Adrenal gland (tissue), 12 donors: ENCODE data around the gene NR2E3. TPM values are rescaled to one million over a fixed set of nuclear protein-coding genes. Genes with fewer than 3 reads are reported as not detected.

Source experiments
- DNase-seq, 7 donors: peaks; one replicate each; pipeline ENCODE4 v3.0.0-alpha.2; 2019 to 2020
- H3K27ac ChIP-seq, 5 donors: fragments of 200-600 bp; sonication (generic) in 4 of 5; 1 replicate in 3 of 5; 2 replicates in 2 of 5; pipeline versions ENCODE4 v1.5.1 to v1.8.0; 2016 to 2020; ENCODE audit warnings: mild to moderate bottlenecking in 1 of 5
- H3K27me3 ChIP-seq: fragments of 200-600 bp; 2 replicates; pipeline ENCODE4 v1.8.0; 2021
- H3K36me3 ChIP-seq, 2 donors: fragments of 200-600 bp; replicated peaks in 1 of 2; 1 replicate in 1 of 2; 2 replicates in 1 of 2; pipeline versions ENCODE4 v1.5.1 to v1.8.0; 2018 to 2022
- H3K4me1 ChIP-seq, 2 donors: fragments of 200-600 bp; replicated peaks in 1 of 2; 1 replicate in 1 of 2; 2 replicates in 1 of 2; pipeline versions ENCODE4 v1.5.1 to v1.8.0; 2018 to 2021
- H3K4me3 ChIP-seq, 4 donors: fragments of 200-600 bp; sonication (generic) in 3 of 4; one replicate each; pipeline ENCODE4 v1.5.1; 2016 to 2018
- H3K9me3 ChIP-seq, 3 donors: fragments of 200-600 bp; sonication (generic) in 1 of 3; replicated peaks in 1 of 3; 1 replicate in 2 of 3; 2 replicates in 1 of 3; pipeline versions ENCODE4 v1.5.1 to v1.8.0; 2016 to 2021
- POLR2A ChIP-seq, 2 donors: fragments of 450-650 bp; IDR thresholded peaks; one replicate each; pipeline ENCODE4 v1.6.1; 2017; ENCODE audit warnings: antibody characterized with exemption in 2 of 2, mild to moderate bottlenecking in 2 of 2, moderate library complexity in 1 of 2
- WGBS, 4 donors: extraction: QIAGEN DNeasy Blood & Tissue Kit in 2 of 4; methylation state at CpG; one replicate each; pipeline versions ENCODE4 v1.1.5 to v1.1.7; 2013 to 2017; 5-methylcytosine and 5-hydroxymethylcytosine counted together
- intact Hi-C, 2 donors: fragments of 100-400 bp; cut with DNase I; formaldehyde crosslinking; loops; one replicate each; pipeline versions ENCODE4 v1.14.1 to v1.15.0; 2022 to 2023
- polyA plus RNA-seq, 3 donors: library from polyadenylated mRNA; stranded (reverse); fragments of 200-250 nt in 2 of 3; fragments of 350-450 nt in 1 of 3; fragmentation: Illumina TruSeq in 1 of 3; extraction: RNeasy Lipid Tissue Mini Kit (QIAGEN cat#74804) in 1 of 3; gene quantifications; one replicate each; pipeline ENCODE4 v1.2.3, GENCODE V29; 2013 to 2014
- total RNA-seq, 9 donors: library from RNA; depleted of rRNA in 4 of 9; stranded (reverse); fragments of >200 nt in 4 of 9; fragments of 120-200 nt in 1 of 9; fragmentation: NEBNext Ultra II Directional in 1 of 9; extraction: Animal tissue kit (Norgen Biotek cat#: 25700) in 1 of 9; gene quantifications; one replicate each; pipeline versions ENCODE4 v1.1.0 to v1.2.4, GENCODE V29; 2013 to 2023
- TF ChIP-seq, protein P1 (sequence below), 6 experiments: fragments of 450-650 bp in 4 of 6; fragments of 200-600 bp in 2 of 6; sonication (generic) in 1 of 6; IDR thresholded peaks; 1 replicate in 5 of 6; 2 replicates in 1 of 6; pipeline versions ENCODE4 v1.5.1 to v1.8.0; 2016 to 2021; ENCODE audit warnings: antibody characterized with exemption in 6 of 6, mild to moderate bottlenecking in 2 of 6, moderate library complexity in 1 of 6
- donor health status: healthy with polysubstance abuse.
- donor health status: Bipolar disorder and iron deficiency.
- donor health status: DM: yes; HTN: yes; CAD: no.
- donor health status: DM: no; HTN: no; CAD: no.
- donor health status: DM: no; HTN: no; CAD: no.
- donor health status: DM: yes; HTN: yes; CAD: no.

The NR2E3 gene
- total and polyA plus RNA-seq, 12 donors: 0.11 to 1.4 (median 0.41) TPM; not detected in 2

DNA sequence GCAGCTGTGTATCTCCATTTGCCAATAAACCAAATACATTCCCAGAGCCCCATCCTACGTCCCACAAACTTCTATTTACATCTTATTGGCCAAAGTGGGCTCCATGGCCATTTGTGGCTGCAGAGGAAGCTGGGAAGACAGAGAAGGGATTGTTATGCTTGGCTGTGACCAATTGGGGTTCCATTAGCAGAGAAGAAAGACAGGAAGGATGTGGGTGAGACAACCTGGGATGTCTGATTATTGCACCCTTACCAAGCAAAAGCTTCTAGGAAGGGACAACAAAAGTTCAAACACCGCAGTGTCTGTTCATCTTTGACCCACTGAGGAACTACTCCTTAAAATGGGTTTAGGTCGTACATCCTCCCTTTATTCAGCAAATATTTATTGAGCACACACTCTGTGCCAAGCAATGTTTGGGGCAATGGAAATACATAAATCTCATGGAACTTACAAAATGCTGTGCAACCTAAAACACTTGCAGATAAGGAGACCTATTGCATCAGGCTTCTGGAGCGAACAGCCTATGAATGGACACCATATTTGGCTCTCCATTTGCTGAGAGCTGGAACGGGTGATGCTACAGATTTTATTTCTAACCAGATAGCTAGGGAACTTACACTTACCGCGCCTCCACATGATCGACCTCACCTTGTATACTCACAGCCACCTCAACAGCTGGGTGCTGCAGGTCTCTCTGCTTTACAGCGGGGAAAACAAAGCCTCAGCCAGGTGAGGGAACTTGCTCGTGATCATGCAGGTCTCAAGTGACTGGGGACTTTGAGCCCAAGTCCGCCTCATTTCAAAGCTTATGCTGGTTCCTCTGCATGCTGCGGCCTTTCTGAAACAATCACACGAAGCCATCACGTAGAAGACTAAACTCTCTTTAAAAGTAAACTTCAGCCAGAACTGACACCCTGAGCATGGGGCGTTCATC is 21.4 kb upstream of the NR2E3 start:
- Histone ChIP-seq H3K36me3 (no peaks in the 10 kb centered on the region), H3K27ac (no peak overlapping the region), H3K9me3 (no peaks in the 10 kb centered on the region), H3K27me3 (no peaks in the 10 kb centered on the region), H3K4me3 (no peak overlapping the region), H3K4me1 (no peaks in the 10 kb centered on the region)
- TF ChIP-seq POLR2A (IDR thresholded peaks at IDR 0.05): no peak
- WGBS, 4 donors: 87 to 90% (median 89%) methylated on average over 13 to 15 of the region's 15 CpGs
- DNase-seq: peak in 1 of 7 donors; percentile 29
- intact Hi-C loops: no loop called here

DNA sequence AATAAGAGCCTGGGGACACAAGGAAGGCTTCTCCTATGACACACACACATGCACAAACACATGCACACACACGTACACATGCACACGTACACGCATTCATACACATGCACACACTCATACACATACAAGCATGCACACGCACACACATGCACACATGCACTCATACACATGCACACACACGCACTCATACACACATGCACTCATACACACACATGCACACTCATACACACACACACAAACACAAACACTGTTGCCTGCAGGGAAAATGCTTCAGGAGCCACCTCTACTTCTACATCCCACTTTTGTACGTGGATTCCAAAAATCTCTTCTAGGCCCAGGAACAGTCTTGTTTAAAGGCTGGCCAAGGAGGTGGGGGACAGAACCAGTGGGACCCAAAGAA is 20.7 kb upstream of the NR2E3 start:
- WGBS, 4 donors: 87 to 96% (median 89%) methylated on average over 6 of the region's 6 CpGs

GRCh38 chr15:71790081-71790480 is 20.3 kb upstream of the NR2E3 start:
- Histone ChIP-seq H3K4me3 (no peak overlapping the region), H3K36me3 (no peaks in the 10 kb centered on the region), H3K9me3 (no peaks in the 10 kb centered on the region), H3K4me1 (no peaks in the 10 kb centered on the region), H3K27me3 (no peaks in the 10 kb centered on the region), H3K27ac (no peak overlapping the region)
- 79 to 87% (median 85%) methylated on average over 10 of the region's 10 CpGs for WGBS, 4 donors
- no peak for DNase-seq
- TF ChIP-seq, protein P1, sequence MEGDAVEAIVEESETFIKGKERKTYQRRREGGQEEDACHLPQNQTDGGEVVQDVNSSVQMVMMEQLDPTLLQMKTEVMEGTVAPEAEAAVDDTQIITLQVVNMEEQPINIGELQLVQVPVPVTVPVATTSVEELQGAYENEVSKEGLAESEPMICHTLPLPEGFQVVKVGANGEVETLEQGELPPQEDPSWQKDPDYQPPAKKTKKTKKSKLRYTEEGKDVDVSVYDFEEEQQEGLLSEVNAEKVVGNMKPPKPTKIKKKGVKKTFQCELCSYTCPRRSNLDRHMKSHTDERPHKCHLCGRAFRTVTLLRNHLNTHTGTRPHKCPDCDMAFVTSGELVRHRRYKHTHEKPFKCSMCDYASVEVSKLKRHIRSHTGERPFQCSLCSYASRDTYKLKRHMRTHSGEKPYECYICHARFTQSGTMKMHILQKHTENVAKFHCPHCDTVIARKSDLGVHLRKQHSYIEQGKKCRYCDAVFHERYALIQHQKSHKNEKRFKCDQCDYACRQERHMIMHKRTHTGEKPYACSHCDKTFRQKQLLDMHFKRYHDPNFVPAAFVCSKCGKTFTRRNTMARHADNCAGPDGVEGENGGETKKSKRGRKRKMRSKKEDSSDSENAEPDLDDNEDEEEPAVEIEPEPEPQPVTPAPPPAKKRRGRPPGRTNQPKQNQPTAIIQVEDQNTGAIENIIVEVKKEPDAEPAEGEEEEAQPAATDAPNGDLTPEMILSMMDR (IDR thresholded peaks at IDR 0.05): no peak
- no peak for TF ChIP-seq POLR2A (IDR thresholded peaks at IDR 0.05)
- intact Hi-C loops: no loop called here

More for the DNA sequence above, 20.7 kb upstream of the NR2E3 start:
- Histone ChIP-seq H3K4me1 (no peaks in the 10 kb centered on the region), H3K9me3 (no peaks in the 10 kb centered on the region), H3K27me3 (no peaks in the 10 kb centered on the region), H3K27ac (no peak overlapping the region), H3K36me3 (no peaks in the 10 kb centered on the region), H3K4me3 (no peak overlapping the region)
- no peak for TF ChIP-seq POLR2A (IDR thresholded peaks at IDR 0.05)
- TF ChIP-seq, protein P1 (IDR thresholded peaks at IDR 0.05): no peak
- intact Hi-C loops: no loop called here
- no peak for DNase-seq

DNA sequence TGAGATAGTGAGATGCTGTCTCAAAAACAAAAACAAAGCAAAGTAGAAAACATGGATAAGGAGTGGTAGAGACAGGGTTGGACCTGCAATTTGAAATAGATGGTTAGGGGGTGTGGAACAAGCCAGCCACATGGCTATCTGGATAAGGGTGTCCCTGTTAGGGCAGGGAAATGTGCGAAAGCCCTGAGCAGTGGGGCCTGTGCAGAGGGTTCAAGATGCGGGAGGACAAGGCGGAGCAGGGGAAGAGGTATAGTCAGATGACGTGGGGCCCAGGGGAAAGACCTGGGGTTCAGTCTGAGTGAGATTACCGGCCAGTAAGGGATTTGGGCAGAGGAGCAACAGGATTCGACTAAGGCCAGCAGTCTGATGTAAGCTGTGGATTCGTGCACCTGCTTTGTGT is 18.4 kb upstream of the NR2E3 start:
- intact Hi-C loops: no loop called here
- TF ChIP-seq POLR2A (IDR thresholded peaks at IDR 0.05): no peak
- TF ChIP-seq, protein P1 (IDR thresholded peaks at IDR 0.05): no peak

More for the DNA sequence above, 18.4 kb upstream of the NR2E3 start:
- Histone ChIP-seq H3K9me3 (no peaks in the 10 kb centered on the region), H3K36me3 (no peaks in the 10 kb centered on the region), H3K4me3 (no peak overlapping the region), H3K27ac (no peak overlapping the region), H3K4me1 (no peaks in the 10 kb centered on the region), H3K27me3 (no peaks in the 10 kb centered on the region)
- DNase-seq: peak in 1 of 7 donors; percentile 7
- 86 to 96% (median 94%) methylated on average over 7 of the region's 7 CpGs for WGBS, 4 donors
